NCI-H1048 (cell line): ENCODE measurements around the gene CPEB4.

ENCODE experiments used
- DNase-seq: peaks from one replicate; lab custom pipeline; 2025; lab: John Stamatoyannopoulos, UW

Gene CPEB4

GRCh38 chr5:173885475-173886010 is 2.6 kb upstream of the CPEB4 start:
- DNase-seq = no peak

GRCh38 chr5:173886150-173886549 is 2.0 kb upstream of the CPEB4 start:
- no peak for DNase-seq

GRCh38 chr5:173888473-173889131 is 453 bp downstream of the CPEB4 start:
- no peak for DNase-seq

GRCh38 chr5:173890195-173890991 is 2.2 kb downstream of the CPEB4 start:
- no peak for DNase-seq

- DNase-seq = no peak
Measured at GRCh38 chr5:173891308-173892116, 3.4 kb downstream of the CPEB4 start.

GRCh38 chr5:173893192-173893561 is 5.0 kb downstream of the CPEB4 start:
- no peak for DNase-seq

GRCh38 chr5:173895401-173896165 is 7.4 kb downstream of the CPEB4 start:
- no peak for DNase-seq

GRCh38 chr5:173896631-173897030 is 8.5 kb downstream of the CPEB4 start:
- no peak for DNase-seq

- DNase-seq = no peak
Measured at GRCh38 chr5:173901705-173902104, 13.6 kb downstream of the CPEB4 start.

GRCh38 chr5:173902334-173902733 is 14.2 kb downstream of the CPEB4 start:
- no peak for DNase-seq

GRCh38 chr5:173902743-173903142 is 14.6 kb downstream of the CPEB4 start:
- DNase-seq = no peak

GRCh38 chr5:173903396-173904140 is 15.4 kb downstream of the CPEB4 start:
- DNase-seq = no peak

- no peak for DNase-seq
Measured at GRCh38 chr5:173904151-173904550, 16.0 kb downstream of the CPEB4 start.

GRCh38 chr5:173907284-173907683 is 19.1 kb downstream of the CPEB4 start:
- DNase-seq = no peak

GRCh38 chr5:173907686-173908371 is 19.7 kb downstream of the CPEB4 start:
- DNase-seq = no peak

GRCh38 chr5:173909199-173909598 is 21.1 kb downstream of the CPEB4 start:
- DNase-seq = no peak

- no peak for DNase-seq
Measured at GRCh38 chr5:173910215-173910614, 22.1 kb downstream of the CPEB4 start.

GRCh38 chr5:173911623-173912022 is 23.5 kb downstream of the CPEB4 start:
- no peak for DNase-seq

- DNase-seq = no peak
Measured at GRCh38 chr5:173913686-173914321, 25.7 kb downstream of the CPEB4 start.
